Caco-2 (cell line): ENCODE data around the gene ERFE. TPM values are rescaled to one million over a fixed set of nuclear protein-coding genes. Genes with fewer than 3 reads are reported as not detected.

Source experiments
- BruUV-seq: library from RNA; stranded (reverse); fragments of 400-500 nt; replicated peaks from 2 replicates; lab custom pipeline; 2021; lab: Mats Ljungman, UMichigan
- CTCF ChIA-PET: fragments of 300-600 bp; sonication (Branson Sonifier 250); formaldehyde crosslinking; loops from one replicate; lab custom pipeline; 2022; ENCODE audit warnings: antibody characterized with exemption; lab: Charles Lee
- POLR2A ChIA-PET: fragments of 300-600 bp; sonication (Branson Sonifier 250); formaldehyde crosslinking; loops from one replicate; lab custom pipeline; 2022; ENCODE audit warnings: antibody characterized with exemption; lab: Charles Lee
- DNase-seq, 2 experiments: peaks; one replicate each; pipeline versions ENCODE4 v3.0.0 to v3.0.0-alpha.2; 2020 to 2022
- H3K27me3 ChIP-seq: replicated peaks from 2 replicates; pipeline ENCODE4 v1.6.0; 2011; ENCODE audit warnings: low read length; ENCODE audit not compliant: control insufficient read depth, insufficient read depth
- H3K36me3 ChIP-seq: 2 replicates; pipeline ENCODE4 v1.5.1; 2011; ENCODE audit warnings: low read length; ENCODE audit not compliant: control insufficient read depth, insufficient read depth
- H3K4me1 ChIP-seq: fragments of 250-450 bp; sonication (Bioruptor Pico); 2 replicates; pipeline ENCODE4 v1.5.1; 2020; ENCODE audit warnings: mild to moderate bottlenecking
- H3K4me3 ChIP-seq: 2 replicates; pipeline ENCODE4 v1.5.1; 2011; ENCODE audit warnings: low read depth, mild to moderate bottlenecking, control low read depth, low read length
- H3K9me3 ChIP-seq: fragments of 250-450 bp; sonication (Bioruptor Pico); 2 replicates; pipeline ENCODE4 v1.5.1; 2020; ENCODE audit warnings: mild to moderate bottlenecking, moderate library complexity
- H3K27ac Mint-ChIP-seq: one replicate; pipeline ENCODE4 v1.8.0; 2022; ENCODE audit warnings: mixed read lengths; ENCODE audit not compliant: unreplicated experiment
- H3K27me3 Mint-ChIP-seq: one replicate; pipeline ENCODE4 v1.8.0; 2022; ENCODE audit warnings: mixed read lengths; ENCODE audit not compliant: insufficient read depth, unreplicated experiment
- H3K36me3 Mint-ChIP-seq: one replicate; pipeline ENCODE4 v1.8.0; 2022; ENCODE audit warnings: mild to moderate bottlenecking, mixed read lengths; ENCODE audit not compliant: insufficient read depth, unreplicated experiment
- H3K4me1 Mint-ChIP-seq: one replicate; pipeline ENCODE4 v1.8.0; 2022; ENCODE audit warnings: low read depth, mixed read lengths; ENCODE audit not compliant: unreplicated experiment
- H3K4me3 Mint-ChIP-seq: one replicate; pipeline ENCODE4 v1.8.0; 2022; ENCODE audit warnings: mild to moderate bottlenecking, moderate library complexity, mixed read lengths; ENCODE audit not compliant: unreplicated experiment
- H3K9me3 Mint-ChIP-seq: one replicate; pipeline ENCODE4 v1.8.0; 2022; ENCODE audit warnings: mixed read lengths; ENCODE audit not compliant: unreplicated experiment
- intact Hi-C: fragments of 100-400 bp; cut with micrococcal nuclease; formaldehyde crosslinking; loops from one replicate; pipeline ENCODE4 v1.10.0; 2022; ENCODE audit not compliant: unreplicated experiment
- total RNA-seq: library from RNA; stranded (reverse); gene quantifications from 2 replicates; pipeline ENCODE4 v1.2.3, GENCODE V29; 2022
- TF ChIP-seq, protein P1 (sequence below), 2 experiments: fragments of 200-600 bp in 1 of 2; IDR thresholded peaks; 1 replicate in 1 of 2; 2 replicates in 1 of 2; pipeline versions ENCODE4 v1.5.1 to v1.8.0; 2011 to 2022; ENCODE audit warnings: antibody characterized with exemption in 1 of 2, control low read depth in 1 of 2, inconsistent platforms in 1 of 2, low read depth in 1 of 2, low read length in 1 of 2, mild to moderate bottlenecking in 1 of 2, moderate library complexity in 1 of 2; ENCODE audit not compliant: insufficient read depth in 1 of 2, severe bottlenecking in 1 of 2, unreplicated experiment in 1 of 2

ERFE gene
- total RNA-seq, 1 experiment from 2014 or later, result 1.4 TPM

DNA sequence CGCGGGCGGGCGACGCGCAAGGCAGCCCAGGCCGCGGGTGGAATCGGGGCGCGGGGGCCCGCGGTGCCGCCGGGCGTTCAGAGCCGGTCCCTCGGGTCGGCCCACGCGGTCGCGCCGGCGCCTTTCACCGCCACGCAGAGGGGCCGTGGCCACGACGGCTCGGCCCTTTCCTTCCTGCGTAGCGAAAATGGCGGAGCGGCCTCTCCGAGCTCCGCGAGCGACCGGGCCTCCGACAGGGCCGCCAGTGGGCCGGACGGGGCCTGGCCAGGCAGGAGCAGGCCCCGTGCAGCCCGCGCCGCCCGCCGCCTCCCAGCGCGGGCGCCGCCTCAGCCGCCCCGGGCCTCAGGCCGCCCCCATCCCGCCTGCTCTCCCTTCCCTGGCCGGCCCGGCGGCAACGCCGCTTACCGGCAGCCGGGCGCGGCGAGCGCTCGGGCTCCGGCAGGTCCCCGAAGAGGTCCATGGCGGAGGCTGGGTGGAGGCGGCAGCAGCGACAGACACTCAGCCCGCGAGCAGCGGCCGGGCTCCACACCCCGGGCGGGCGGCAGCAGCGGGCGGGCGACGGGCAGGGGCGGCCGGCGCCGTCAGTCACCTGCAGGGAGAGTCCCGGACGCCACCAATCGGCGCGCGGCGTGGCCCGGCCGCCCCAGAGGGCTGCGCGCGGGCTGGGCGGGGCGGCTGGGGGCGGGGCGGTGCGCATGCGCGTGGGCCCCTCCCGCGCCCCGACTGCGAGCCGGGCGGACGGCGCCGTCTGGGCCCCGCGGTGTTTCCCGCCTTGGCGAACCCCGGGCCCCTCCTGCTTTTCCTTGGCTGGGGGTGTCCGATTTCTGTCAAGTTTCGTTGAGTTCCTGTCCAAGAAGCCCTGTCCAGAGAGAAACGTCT is 44.6 kb downstream of the ERFE start, which contains the start of gene ILKAP:
TSS of gene ILKAP (minus strand) at position 602 of the 879 bp plus-strand sequence. CDS start at position 460, 142 bp downstream.
- H3K4me3 Mint-ChIP-seq, result peak within 1 kb of the TSS; percentile 74
- no peaks in the 10 kb centered on the region for H3K9me3 ChIP-seq
- no peaks in the 10 kb centered on the region for H3K9me3 Mint-ChIP-seq
- H3K4me1 ChIP-seq, result peaks cover 4% of the 10 kb centered on the region; the same call in 1 of the 2 replicates
- peak within 1 kb of the TSS; percentile 55 for H3K27ac Mint-ChIP-seq
- no peaks in the 10 kb centered on the region for H3K4me1 Mint-ChIP-seq
- intact Hi-C loops, result loop anchor here (1.0 kb wide), 1 partner anchor 31 kb away; no protein-coding TSS in a partner anchor
- H3K36me3 ChIP-seq, result no peaks in the 10 kb centered on the region
- peak within 1 kb of the TSS; percentile 64 for H3K4me3 ChIP-seq
- ChIA-PET POLR2A (interaction anchor here (0.6 kb wide), 1 partner anchor 36 kb away, joined by 8 read pairs; no protein-coding TSS in a partner anchor), CTCF (interaction anchor here (0.9 kb wide), 1 partner anchor 60 kb away, joined by 3 read pairs; no protein-coding TSS in a partner anchor)
- DNase-seq, result peak; percentile 80 to 87
- H3K36me3 Mint-ChIP-seq, result no peaks in the 10 kb centered on the region
- TF ChIP-seq, protein P1, sequence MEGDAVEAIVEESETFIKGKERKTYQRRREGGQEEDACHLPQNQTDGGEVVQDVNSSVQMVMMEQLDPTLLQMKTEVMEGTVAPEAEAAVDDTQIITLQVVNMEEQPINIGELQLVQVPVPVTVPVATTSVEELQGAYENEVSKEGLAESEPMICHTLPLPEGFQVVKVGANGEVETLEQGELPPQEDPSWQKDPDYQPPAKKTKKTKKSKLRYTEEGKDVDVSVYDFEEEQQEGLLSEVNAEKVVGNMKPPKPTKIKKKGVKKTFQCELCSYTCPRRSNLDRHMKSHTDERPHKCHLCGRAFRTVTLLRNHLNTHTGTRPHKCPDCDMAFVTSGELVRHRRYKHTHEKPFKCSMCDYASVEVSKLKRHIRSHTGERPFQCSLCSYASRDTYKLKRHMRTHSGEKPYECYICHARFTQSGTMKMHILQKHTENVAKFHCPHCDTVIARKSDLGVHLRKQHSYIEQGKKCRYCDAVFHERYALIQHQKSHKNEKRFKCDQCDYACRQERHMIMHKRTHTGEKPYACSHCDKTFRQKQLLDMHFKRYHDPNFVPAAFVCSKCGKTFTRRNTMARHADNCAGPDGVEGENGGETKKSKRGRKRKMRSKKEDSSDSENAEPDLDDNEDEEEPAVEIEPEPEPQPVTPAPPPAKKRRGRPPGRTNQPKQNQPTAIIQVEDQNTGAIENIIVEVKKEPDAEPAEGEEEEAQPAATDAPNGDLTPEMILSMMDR (IDR thresholded peaks at IDR 0.05; ENCODE audit: insufficient read depth in 1 of 2, low read depth in 1 of 2, low read length in 1 of 2, severe bottlenecking in 1 of 2, unreplicated experiment in 1 of 2), result no peak
- BruUV-seq, result no TSS peak
- no peaks in the 10 kb centered on the region for H3K27me3 Mint-ChIP-seq
- H3K27me3 ChIP-seq, result no peaks in the 10 kb centered on the region

DNA sequence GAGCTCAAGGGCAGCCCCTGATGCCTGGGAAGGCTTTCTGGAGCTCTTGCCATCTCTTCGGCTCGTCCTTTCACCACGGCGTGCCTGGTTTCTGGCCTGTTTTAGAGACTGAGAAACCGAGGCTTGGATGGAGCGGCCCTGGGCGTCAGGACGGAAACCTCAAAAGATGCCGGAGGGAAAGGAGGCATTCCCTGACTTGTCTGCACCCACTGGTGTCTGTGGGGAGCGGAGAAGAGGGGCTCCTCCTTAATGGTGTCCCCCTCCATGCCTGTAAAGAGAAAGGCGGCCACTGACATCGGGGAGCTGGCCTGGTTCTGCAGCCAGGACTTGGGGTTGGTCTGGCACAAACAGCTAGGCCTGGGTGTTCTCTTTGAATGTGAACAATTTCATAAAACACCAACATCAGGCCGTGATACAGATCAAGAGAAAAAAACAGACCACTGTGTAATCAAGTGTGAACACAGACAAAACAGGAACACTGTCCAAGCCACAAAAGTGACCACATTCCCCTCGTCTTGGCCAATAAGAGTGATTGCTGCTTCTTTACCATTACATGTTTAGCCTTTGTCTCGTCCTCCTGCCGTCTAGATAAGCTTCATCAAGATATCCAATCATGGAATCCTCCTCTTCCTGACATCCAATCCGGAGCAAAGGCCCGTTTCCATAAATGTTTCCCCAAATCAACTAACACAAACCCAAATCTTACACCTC is 45.4 kb downstream of the ERFE start:
- POLR2A ChIA-PET, result no interaction called here
- peak overlapping the region; percentile 46 for H3K4me3 ChIP-seq
- H3K9me3 ChIP-seq, result no peaks in the 10 kb centered on the region
- Mint-ChIP-seq H3K4me3 (peak overlapping the region; percentile 70), H3K9me3 (no peaks in the 10 kb centered on the region), H3K27ac (peak overlapping the region; percentile 55), H3K4me1 (no peaks in the 10 kb centered on the region), H3K36me3 (no peaks in the 10 kb centered on the region), H3K27me3 (no peaks in the 10 kb centered on the region)
- CTCF ChIA-PET, result no interaction called here
- no peaks in the 10 kb centered on the region for H3K36me3 ChIP-seq
- H3K4me1 ChIP-seq, result peaks cover 4% of the 10 kb centered on the region; the same call in 1 of the 2 replicates
- H3K27me3 ChIP-seq, result no peaks in the 10 kb centered on the region
- intact Hi-C loops, result loop anchor here (1.0 kb wide), 1 partner anchor 30 kb away; no protein-coding TSS in a partner anchor
- DNase-seq, result no peak
- TF ChIP-seq, protein P1 (IDR thresholded peaks at IDR 0.05; ENCODE audit: insufficient read depth in 1 of 2, low read depth in 1 of 2, low read length in 1 of 2, severe bottlenecking in 1 of 2, unreplicated experiment in 1 of 2), result no peak
- TSS peak; percentile 92 for BruUV-seq

DNA sequence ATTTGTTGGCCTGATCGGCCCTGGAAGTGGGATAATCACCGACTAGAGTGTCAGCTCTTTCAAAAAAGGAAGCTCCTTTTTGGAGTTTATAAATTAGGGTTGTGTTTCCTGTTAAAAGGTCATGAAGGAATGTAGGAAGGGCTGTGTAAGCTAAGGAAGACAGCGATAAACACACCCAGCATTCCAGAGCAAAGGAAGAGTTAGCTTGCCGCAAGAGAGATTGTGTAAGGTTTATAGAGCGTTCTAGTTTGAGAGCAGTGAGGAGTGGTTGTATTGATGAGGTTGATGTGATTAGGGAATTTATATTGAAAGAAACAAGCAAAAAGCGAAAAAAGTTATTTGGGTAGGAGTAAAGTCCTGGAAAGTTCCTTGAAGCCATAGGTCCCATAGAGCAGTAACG is 48.2 kb downstream of the ERFE start:
- POLR2A ChIA-PET, result no interaction called here
- H3K27me3 Mint-ChIP-seq, result peaks cover 3% of the 10 kb centered on the region

More for the DNA sequence above, 48.2 kb downstream of the ERFE start:
- Mint-ChIP-seq H3K27ac (no peak overlapping the region), H3K36me3 (no peaks in the 10 kb centered on the region), H3K4me1 (no peaks in the 10 kb centered on the region), H3K4me3 (no peak overlapping the region), H3K9me3 (no peaks in the 10 kb centered on the region)
- TF ChIP-seq, protein P1 (IDR thresholded peaks at IDR 0.05; ENCODE audit: insufficient read depth in 1 of 2, low read depth in 1 of 2, low read length in 1 of 2, severe bottlenecking in 1 of 2, unreplicated experiment in 1 of 2), result no peak
- no TSS peak for BruUV-seq
- no peaks in the 10 kb centered on the region for H3K9me3 ChIP-seq
- H3K36me3 ChIP-seq, result no peaks in the 10 kb centered on the region
- CTCF ChIA-PET, result interaction anchor here (1.4 kb wide), 1 partner anchor 56 kb away, joined by 3 read pairs; no protein-coding TSS in a partner anchor
- DNase-seq, result no peak
- H3K4me1 ChIP-seq, result peaks cover 4% of the 10 kb centered on the region; the same call in 1 of the 2 replicates
- H3K4me3 ChIP-seq, result no peak overlapping the region
- H3K27me3 ChIP-seq, result no peaks in the 10 kb centered on the region
- intact Hi-C loops, result no loop called here
